Measurements from ENCODE around the gene PCGF1.

Gene PCGF1

GRCh38 chr2:74457549-74458131, 49.9 kb downstream of the PCGF1 start:
- Histone ChIP-seq H3K4me3 (peak overlapping the region; percentile 71), H3K27me3 (ENCODE audit: low read depth) (no peaks in the 10 kb centered on the region), H3K4me1 (peaks cover 16% of the 10 kb centered on the region), H3K36me3 (replicated peaks) (peaks cover 18% of the 10 kb centered on the region), H3K9me3 (no peaks in the 10 kb centered on the region)
- in situ Hi-C loops (cut with MboI; ENCODE audit: low sequenced_read_pairs) = loop anchor here (10.0 kb wide), 1 partner anchor 723 kb away; the partner anchor contains the start of gene TPRKB
- peak; percentile 33 to 83 for DNase-seq (ENCODE audit: low spot score in 2 of 2)

- no peak for DNase-seq (ENCODE audit: low spot score in 2 of 2)
- peaks cover 16% of the 10 kb centered on the region for H3K4me1 ChIP-seq
- H3K4me3 ChIP-seq = peak overlapping the region; percentile 71
- H3K36me3 ChIP-seq (replicated peaks) = peaks cover 13% of the 10 kb centered on the region
- H3K27me3 ChIP-seq (ENCODE audit: low read depth) = no peaks in the 10 kb centered on the region
- no peaks in the 10 kb centered on the region for H3K9me3 ChIP-seq
- in situ Hi-C loops (cut with MboI; ENCODE audit: low sequenced_read_pairs) = loop anchor here (10.0 kb wide), 1 partner anchor 722 kb away; the partner anchor contains the start of gene TPRKB
Measured at GRCh38 chr2:74457129-74457548, 50.4 kb downstream of the PCGF1 start.

All from HAP-1 (cell line).